ENCODE measurements around the gene ZC3HAV1L.

- TF ChIP-seq, protein P1, sequence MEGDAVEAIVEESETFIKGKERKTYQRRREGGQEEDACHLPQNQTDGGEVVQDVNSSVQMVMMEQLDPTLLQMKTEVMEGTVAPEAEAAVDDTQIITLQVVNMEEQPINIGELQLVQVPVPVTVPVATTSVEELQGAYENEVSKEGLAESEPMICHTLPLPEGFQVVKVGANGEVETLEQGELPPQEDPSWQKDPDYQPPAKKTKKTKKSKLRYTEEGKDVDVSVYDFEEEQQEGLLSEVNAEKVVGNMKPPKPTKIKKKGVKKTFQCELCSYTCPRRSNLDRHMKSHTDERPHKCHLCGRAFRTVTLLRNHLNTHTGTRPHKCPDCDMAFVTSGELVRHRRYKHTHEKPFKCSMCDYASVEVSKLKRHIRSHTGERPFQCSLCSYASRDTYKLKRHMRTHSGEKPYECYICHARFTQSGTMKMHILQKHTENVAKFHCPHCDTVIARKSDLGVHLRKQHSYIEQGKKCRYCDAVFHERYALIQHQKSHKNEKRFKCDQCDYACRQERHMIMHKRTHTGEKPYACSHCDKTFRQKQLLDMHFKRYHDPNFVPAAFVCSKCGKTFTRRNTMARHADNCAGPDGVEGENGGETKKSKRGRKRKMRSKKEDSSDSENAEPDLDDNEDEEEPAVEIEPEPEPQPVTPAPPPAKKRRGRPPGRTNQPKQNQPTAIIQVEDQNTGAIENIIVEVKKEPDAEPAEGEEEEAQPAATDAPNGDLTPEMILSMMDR (conservative IDR thresholded peaks at IDR 0.05): no peak
- TF ChIP-seq EZH2 (IDR thresholded peaks at IDR 0.05; ENCODE audit: low read depth): no peak
These were observed 30.5 kb upstream of the ZC3HAV1L start for GRCh38 chr7:139066315-139066714.
